Stimulated activated CD4-positive, alpha-beta T cell treated with anti-CD3 and anti-CD28 coated beads, Interleukin-1b, Interleukin-23, amount 100 ng/mL, for 1 hour (primary cell): ENCODE data around the gene VTN.

ENCODE experiments used
- DNase-seq, 2 donors: peaks; one replicate each; pipeline ENCODE4 v3.0.0-alpha.2; 2020; ENCODE audit warnings: low read depth in 2 of 2

Gene VTN

DNA sequence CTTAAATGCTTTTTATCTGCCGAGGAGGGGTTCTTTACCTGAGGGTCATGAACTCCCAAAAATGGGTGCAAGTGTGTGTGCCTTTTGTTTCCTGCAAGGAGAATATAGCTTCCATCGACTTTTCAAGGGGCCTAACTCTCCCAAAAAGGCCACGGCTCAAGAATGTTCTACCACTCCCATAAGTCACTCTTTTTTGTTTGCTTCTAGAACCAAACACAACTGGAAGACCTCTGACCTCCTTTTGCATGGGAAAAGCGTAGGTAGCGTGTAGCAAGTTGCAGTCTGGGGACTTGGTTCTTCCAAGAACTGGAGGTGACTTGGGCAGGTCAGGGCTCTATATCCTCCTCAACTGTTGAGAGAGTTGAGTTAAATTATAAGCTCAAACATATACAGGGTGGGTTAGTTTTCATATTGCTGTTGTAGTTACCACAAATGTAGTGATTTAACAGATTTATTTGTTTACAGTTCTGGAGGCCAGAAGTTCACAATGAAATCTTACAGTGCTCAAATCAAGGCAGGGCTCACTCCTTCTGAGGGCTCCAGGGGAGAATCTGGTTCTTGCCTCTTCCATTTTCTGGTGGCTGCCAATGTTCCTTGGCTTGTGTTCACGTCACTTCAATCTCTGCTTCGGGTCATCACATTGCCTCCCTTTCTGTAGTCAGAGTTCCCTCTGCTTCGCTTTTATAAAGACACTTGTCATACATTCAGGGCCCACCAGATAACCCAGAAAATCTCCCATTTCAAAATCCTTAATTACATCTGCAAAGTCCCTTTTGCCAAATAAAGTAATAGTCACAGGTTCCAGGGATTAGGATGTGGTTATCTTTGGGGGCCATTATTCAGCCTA, 49.7 kb downstream of the VTN start:
- no peak for DNase-seq

DNA sequence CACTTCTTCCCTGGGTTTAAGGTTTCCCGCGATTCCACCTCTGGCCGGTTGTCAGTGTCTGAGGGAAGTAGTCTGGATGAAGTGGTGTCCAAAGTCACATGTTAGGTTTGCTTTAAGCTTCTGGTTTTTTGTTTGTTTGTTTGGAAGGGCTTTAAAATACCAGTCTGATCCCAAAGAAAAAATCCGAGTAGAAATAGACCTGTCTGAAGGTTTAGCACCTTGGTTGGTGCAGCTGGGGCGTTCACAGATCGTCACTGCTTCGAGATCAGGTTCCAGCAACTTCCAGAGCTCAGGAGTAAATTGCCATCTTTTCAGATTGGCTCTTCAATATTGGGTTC, 50.5 kb downstream of the VTN start:
- DNase-seq, result no peak

DNA sequence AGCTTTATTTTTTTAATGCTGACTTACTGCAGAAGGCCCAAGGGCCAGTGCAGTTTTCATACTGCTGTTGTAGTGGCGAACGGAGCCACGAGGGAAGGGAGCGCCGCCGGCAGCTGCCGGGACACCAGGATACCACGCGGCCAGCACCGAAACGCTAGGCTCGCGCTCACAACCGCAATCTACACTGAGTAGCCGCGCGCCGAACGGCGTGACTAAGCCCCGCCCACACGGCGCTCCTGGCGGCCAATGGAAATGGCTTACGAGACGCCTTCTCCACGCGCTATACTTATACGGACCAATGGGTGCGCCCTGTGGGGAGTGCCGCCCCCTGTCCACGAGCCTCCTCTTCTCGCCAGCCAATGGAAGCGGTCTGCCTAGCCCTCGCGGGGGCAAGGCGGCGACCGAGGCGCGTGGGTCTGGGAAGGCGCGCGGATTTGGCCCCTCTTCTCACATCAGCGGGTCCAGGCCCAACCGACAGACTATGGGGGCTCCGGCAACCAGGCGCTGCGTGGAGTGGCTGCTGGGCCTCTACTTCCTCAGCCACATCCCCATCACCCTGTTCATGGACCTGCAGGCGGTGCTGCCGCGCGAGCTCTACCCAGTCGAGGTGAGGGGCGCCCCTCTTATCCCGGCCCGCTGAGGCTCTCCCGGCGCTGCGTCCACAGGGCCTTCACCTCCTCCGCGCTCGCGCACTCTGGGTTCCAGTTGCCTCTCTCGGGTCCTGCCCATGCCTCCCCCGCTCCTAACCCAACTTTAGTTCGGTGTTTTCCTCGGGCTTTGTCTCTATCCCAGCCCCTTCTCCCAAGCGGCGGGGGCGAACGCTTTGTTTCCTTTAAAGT, 51.1 kb downstream of the VTN start, which contains the start of gene TMEM97:
TSS of gene TMEM97 (plus strand) at position 442 of the 839 bp plus-strand sequence. CDS start at position 482, 40 bp downstream.
- peak; percentile 85 to 89 for DNase-seq

DNA sequence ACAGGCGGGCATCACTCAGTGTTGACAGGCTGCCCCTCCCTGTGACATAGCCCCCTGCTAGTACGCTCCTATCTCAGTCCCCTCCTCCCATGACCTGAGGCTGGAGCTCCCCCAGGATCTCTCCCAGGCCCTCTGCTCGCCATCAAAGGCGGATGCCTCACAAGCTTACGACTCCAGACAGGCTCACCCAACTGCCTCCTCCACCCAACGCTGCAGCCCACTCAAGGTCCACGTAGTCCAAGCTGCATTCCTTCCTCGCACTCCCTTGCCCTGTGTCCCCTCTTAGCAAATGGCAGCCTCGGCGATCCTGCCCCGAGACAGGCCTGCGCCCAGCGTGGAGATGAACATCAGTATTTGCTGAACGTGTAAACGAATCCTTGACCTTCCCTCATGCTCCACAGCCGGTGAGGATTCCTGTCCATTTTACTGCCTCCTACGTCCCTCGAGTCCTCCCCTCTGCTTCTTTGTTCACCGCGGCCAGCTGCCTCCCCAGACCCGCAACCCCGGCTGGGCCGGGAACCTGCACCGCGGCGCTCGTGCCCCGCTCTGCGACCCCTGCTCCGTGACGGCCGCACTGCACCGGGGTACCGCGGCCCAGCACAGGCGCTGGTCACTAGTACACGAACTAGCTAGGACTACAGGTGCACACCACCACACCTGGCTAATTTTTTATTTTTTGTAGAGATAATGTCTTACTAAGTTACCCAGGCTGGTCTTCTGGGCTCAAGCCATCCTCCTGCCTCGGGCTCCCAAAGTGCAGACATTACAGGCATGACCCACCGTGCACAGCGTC, 51.9 kb downstream of the VTN start:
- DNase-seq, result no peak
